Measurements from ENCODE around the gene MOCS1.

The MOCS1 gene

DNA sequence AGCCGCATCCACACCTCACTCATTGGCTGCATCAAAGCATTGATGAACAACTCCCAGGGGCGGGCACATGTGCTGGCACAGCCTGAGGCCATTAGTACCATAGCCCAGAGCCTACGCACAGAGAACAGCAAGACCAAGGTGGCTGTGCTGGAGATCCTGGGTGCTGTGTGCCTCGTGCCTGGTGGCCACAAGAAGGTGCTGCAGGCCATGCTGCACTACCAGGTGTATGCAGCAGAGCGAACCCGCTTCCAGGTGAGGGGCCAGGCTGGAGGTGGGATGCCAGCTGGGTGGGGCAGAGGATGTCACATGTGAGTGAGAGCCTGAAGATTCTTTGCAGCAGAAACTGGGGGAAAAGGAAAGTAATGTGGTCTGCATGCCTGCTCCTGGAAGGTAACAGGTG, 66.7 kb downstream of the MOCS1 start:
- no peak for DNase-seq

DNA sequence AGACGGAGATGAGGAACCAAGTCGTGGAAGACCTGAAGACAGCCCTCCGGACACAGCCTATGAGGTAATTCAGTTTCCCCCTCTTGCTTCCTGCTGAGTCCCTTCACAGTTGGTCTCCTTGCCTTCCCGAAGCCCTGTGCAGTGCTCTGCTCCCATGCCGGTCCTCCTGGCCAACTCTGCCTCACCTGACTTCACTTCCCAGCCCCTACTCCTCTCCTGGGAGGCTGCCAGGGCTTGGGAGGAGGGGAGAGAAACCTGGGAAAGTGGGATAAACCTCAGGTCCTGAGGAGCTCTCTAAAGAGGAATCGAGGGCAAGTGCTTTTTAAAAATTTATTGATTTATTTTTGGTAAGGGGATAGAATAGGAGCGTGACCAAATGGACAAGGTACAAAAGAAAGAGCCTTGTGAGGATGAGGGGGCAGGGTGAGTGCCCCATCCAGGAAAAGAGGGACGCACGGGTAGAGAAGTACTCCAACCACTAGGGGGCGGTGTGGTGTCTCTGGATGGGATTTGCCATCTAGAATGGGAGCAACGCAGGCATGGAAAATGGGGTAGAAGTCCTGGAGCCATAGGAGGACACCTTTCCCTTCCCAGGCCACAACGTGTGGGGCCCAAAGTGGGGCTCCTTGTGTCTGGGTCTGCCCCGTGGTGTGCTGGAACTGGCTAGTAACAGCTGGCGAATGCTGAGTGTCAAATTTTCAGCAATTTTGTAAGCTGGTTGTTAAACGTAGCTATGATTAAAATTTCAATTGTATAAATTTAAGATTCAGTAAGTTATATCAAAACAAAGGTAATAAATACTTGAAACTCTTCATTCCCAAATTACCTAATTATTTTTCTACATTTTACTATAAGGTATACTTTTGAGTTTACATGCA, 69.0 kb downstream of the MOCS1 start:
- peak; percentile 36 for DNase-seq

DNA sequence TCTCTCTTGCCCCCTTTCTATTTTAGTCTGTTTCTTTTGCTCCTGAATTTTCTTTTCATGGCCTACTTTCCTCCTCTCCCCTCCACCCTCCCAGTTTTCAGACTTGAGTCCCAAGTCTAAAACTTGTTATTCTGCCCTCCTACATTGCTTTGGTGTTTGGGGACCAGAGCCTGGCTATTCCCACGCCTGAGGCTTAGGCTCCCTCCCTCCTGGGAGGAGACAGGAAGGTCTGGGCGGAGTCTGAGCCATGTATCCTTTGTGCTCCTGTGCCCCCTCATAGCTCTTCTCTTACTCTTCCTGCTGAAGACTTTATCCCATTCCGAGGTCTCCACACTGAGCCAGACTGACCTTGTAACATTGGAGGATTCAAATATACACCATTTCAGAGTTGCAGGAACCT, 72.6 kb downstream of the MOCS1 start:
- DNase-seq, result no peak

- DNase-seq, result no peak
These were observed 75.2 kb downstream of the MOCS1 start for GRCh38 chr6:39859025-39859424.

DNA sequence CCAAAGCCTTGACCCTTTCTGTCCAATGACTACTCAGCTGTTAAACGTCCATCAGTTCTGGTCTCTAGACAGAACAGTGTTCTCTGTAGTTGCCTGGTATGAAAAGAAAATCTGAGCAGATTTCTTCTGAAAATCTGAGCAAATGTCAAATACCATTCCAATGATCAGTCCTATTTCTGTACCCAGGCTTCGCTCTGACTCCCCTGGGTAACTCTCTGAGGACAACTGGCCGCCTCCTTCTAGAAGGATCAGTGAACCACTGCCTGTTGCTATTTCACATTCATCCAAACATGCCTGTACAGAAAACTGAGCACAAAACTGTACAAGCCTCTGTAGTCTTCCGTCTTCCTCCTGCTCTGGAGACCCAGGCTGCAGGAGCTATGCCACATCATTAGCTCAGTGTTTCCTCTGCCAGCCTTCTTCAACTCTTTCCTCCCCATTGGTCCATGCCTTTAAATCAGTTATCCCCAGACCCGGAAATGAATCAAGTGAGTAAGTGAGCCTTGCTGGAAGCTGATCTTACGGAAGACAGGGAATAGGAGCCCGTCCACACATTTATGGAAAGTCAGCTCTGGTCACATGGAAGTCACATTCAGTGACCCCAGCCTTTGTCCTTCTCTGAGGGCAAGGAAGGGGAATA, 78.8 kb downstream of the MOCS1 start:
- no peak for DNase-seq
